Neural cell (in vitro differentiated cells): Measurements from ENCODE around the gene ASCL2. TPM values are rescaled to one million over a fixed set of nuclear protein-coding genes. Genes with fewer than 3 reads are reported as not detected.

Experiments used
- H2AFZ ChIP-seq: fragments of 200-600, 300-800 bp; sonication (generic), shearing (Covaris generic); 2 replicates; pipeline ENCODE4 v1.6.0; 2014; ENCODE audit warnings: low read depth, mild to moderate bottlenecking, antibody characterized with exemption, low read length, moderate library complexity
- H3F3A ChIP-seq: fragments of 200-600 bp; shearing (Covaris generic); 2 replicates; pipeline ENCODE4 v1.6.1; 2016; ENCODE audit warnings: mild to moderate bottlenecking, moderate library complexity, mixed read lengths, antibody characterized with exemption, low read length; ENCODE audit not compliant: insufficient read depth, poor library complexity, severe bottlenecking
- H3K27ac ChIP-seq: fragments of 200-600, 300-800 bp; sonication (generic), shearing (Covaris generic); 2 replicates; pipeline ENCODE4 v1.5.1; 2014; ENCODE audit warnings: mild to moderate bottlenecking, low read length, moderate library complexity
- H3K27me3 ChIP-seq: fragments of 300-800, 200-600 bp; sonication (generic), shearing (Covaris generic); 2 replicates; pipeline ENCODE4 v1.6.0; 2014; ENCODE audit warnings: mild to moderate bottlenecking, low read depth, low read length, moderate library complexity; ENCODE audit not compliant: insufficient read depth
- H3K36me3 ChIP-seq: fragments of 300-800, 200-600 bp; sonication (generic), shearing (Covaris generic); 2 replicates; pipeline ENCODE4 v1.5.1; 2014; ENCODE audit warnings: mild to moderate bottlenecking, antibody characterized with exemption, low read length, moderate library complexity; ENCODE audit not compliant: insufficient read depth
- H3K4me2 ChIP-seq: fragments of 300-800, 200-600 bp; sonication (generic), shearing (Covaris generic); 2 replicates; pipeline ENCODE4 v1.6.0; 2014; ENCODE audit warnings: mild to moderate bottlenecking, low read length
- H3K4me3 ChIP-seq: fragments of 300-800, 200-600 bp; sonication (generic), shearing (Covaris generic); 2 replicates; pipeline ENCODE4 v1.5.1; 2014; ENCODE audit warnings: mild to moderate bottlenecking, low read length, moderate library complexity
- H3K79me2 ChIP-seq: fragments of 200-600 bp; shearing (Covaris generic); replicated peaks from 2 replicates; pipeline ENCODE4 v1.6.0; 2014; ENCODE audit warnings: mild to moderate bottlenecking, low read length, moderate library complexity; ENCODE audit not compliant: insufficient read depth
- H3K9ac ChIP-seq: fragments of 300-800, 200-600 bp; sonication (generic), shearing (Covaris generic); 2 replicates; pipeline ENCODE4 v1.6.1; 2016; ENCODE audit warnings: mild to moderate bottlenecking, low read length, mixed read lengths
- H3K9me2 ChIP-seq: fragments of 200-600 bp; shearing (Covaris generic); 2 replicates; pipeline ENCODE4 v1.6.1; 2016; ENCODE audit warnings: mild to moderate bottlenecking, low read length, mixed read lengths; ENCODE audit not compliant: insufficient read depth
- H3K9me3 ChIP-seq: fragments of 200-600, 300-800 bp; sonication (generic), shearing (Covaris generic); 2 replicates; pipeline ENCODE4 v1.6.1; 2016; ENCODE audit warnings: mild to moderate bottlenecking, mixed run types, low read length, moderate library complexity, mixed read lengths
- H4K20me1 ChIP-seq: fragments of 200-600 bp; shearing (Covaris generic); 2 replicates; pipeline ENCODE4 v1.6.1; 2016; ENCODE audit warnings: mild to moderate bottlenecking, mixed run types; ENCODE audit not compliant: insufficient read depth
- EP300 ChIP-seq: fragments of 450-650 bp; conservative IDR thresholded peaks from 2 replicates; pipeline ENCODE4 v1.6.1; 2014; ENCODE audit warnings: antibody characterized with exemption, mild to moderate bottlenecking, moderate library complexity; ENCODE audit not compliant: poor library complexity, severe bottlenecking
- EZH2 ChIP-seq: fragments of 200-600, 300-800 bp; shearing (Covaris generic), sonication (generic); IDR thresholded peaks from 2 replicates; pipeline ENCODE4 v1.6.1; 2014; ENCODE audit warnings: antibody characterized with exemption, low read length, borderline replicate concordance, mild to moderate bottlenecking; ENCODE audit not compliant: insufficient read depth, poor library complexity, severe bottlenecking
- MXI1 ChIP-seq: fragments of 450-650 bp; conservative IDR thresholded peaks from 2 replicates; pipeline ENCODE4 v1.6.1; 2014; ENCODE audit warnings: antibody characterized with exemption, mild to moderate bottlenecking; ENCODE audit not compliant: poor library complexity, severe bottlenecking
- POLR2AphosphoS5 ChIP-seq: IDR thresholded peaks from 2 replicates; pipeline ENCODE4 v1.6.1; 2012
- RAD21 ChIP-seq: fragments of 450-650 bp; conservative IDR thresholded peaks from 2 replicates; pipeline ENCODE4 v1.6.1; 2014; ENCODE audit warnings: antibody characterized with exemption, mild to moderate bottlenecking, moderate library complexity
- SMC3 ChIP-seq: fragments of 450-650 bp; conservative IDR thresholded peaks from 2 replicates; pipeline ENCODE4 v1.6.1; 2014; ENCODE audit warnings: antibody characterized with exemption, mild to moderate bottlenecking, moderate library complexity; ENCODE audit not compliant: poor library complexity
- TAF1 ChIP-seq: IDR thresholded peaks from 2 replicates; pipeline ENCODE4 v1.6.1; 2012; ENCODE audit warnings: low read depth
- polyA plus RNA-seq: library from polyadenylated mRNA; depleted of rRNA; stranded (reverse); fragments of >200 nt; gene quantifications from 2 replicates; pipeline ENCODE4 v1.2.3, GENCODE V29; 2014
- TF ChIP-seq, protein P1 (sequence below): IDR thresholded peaks from 2 replicates; pipeline ENCODE4 v1.6.1; 2012; ENCODE audit warnings: borderline replicate concordance
- TF ChIP-seq, protein P2 (sequence below): fragments of 450-650 bp; IDR thresholded peaks from 2 replicates; pipeline ENCODE4 v1.5.1; 2014; ENCODE audit warnings: antibody characterized with exemption, mild to moderate bottlenecking, moderate library complexity; ENCODE audit not compliant: poor library complexity, severe bottlenecking

Gene ASCL2
- polyA plus RNA-seq, 1 donor from 2014 or later: not detected

DNA sequence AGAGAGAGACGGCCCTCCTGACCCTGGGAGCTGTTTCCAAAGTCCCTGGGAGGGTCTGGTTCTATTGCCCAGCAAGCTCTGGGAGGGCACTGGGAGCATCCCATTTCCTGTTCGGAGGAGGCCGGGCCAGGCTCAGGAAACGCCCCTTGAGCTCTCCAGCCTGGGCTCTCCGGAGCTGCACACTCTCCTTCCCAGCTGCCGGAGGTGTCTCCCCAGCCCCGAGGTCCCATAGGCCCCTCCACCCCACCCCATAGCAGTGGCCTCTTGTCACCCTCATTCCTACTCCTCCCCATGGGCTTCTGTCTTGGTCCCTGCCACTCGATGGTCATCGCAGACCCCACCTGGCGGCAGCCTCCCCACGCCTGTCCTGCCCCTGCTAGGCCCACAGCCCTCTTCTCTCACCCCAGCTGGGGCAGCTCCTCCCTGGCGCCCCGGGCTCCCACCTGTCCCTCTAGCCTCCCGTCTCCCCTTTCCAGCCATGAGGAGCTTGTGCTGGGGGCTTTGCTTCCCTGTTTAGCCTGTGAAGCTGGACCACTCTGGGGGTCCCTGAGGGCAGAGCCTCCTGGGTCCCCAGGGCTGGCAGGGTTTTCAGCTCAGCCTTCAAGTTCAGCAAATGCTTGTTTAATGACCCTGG lies 34.2 kb upstream of the ASCL2 start:
- no peaks in the 10 kb centered on the region for H3K36me3 ChIP-seq
- H3K27ac ChIP-seq: no peak overlapping the region
- H3K4me2 ChIP-seq: no peak overlapping the region
- no peak overlapping the region for H3K9ac ChIP-seq
- TF ChIP-seq MXI1 (no peak), RAD21 (no peak), POLR2AphosphoS5 (no peak), SMC3 (no peak), EP300 (no peak), EZH2 (no peak), TAF1 (no peak)
- TF ChIP-seq, protein P1, sequence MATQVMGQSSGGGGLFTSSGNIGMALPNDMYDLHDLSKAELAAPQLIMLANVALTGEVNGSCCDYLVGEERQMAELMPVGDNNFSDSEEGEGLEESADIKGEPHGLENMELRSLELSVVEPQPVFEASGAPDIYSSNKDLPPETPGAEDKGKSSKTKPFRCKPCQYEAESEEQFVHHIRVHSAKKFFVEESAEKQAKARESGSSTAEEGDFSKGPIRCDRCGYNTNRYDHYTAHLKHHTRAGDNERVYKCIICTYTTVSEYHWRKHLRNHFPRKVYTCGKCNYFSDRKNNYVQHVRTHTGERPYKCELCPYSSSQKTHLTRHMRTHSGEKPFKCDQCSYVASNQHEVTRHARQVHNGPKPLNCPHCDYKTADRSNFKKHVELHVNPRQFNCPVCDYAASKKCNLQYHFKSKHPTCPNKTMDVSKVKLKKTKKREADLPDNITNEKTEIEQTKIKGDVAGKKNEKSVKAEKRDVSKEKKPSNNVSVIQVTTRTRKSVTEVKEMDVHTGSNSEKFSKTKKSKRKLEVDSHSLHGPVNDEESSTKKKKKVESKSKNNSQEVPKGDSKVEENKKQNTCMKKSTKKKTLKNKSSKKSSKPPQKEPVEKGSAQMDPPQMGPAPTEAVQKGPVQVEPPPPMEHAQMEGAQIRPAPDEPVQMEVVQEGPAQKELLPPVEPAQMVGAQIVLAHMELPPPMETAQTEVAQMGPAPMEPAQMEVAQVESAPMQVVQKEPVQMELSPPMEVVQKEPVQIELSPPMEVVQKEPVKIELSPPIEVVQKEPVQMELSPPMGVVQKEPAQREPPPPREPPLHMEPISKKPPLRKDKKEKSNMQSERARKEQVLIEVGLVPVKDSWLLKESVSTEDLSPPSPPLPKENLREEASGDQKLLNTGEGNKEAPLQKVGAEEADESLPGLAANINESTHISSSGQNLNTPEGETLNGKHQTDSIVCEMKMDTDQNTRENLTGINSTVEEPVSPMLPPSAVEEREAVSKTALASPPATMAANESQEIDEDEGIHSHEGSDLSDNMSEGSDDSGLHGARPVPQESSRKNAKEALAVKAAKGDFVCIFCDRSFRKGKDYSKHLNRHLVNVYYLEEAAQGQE: no peak
- TF ChIP-seq, protein P2, sequence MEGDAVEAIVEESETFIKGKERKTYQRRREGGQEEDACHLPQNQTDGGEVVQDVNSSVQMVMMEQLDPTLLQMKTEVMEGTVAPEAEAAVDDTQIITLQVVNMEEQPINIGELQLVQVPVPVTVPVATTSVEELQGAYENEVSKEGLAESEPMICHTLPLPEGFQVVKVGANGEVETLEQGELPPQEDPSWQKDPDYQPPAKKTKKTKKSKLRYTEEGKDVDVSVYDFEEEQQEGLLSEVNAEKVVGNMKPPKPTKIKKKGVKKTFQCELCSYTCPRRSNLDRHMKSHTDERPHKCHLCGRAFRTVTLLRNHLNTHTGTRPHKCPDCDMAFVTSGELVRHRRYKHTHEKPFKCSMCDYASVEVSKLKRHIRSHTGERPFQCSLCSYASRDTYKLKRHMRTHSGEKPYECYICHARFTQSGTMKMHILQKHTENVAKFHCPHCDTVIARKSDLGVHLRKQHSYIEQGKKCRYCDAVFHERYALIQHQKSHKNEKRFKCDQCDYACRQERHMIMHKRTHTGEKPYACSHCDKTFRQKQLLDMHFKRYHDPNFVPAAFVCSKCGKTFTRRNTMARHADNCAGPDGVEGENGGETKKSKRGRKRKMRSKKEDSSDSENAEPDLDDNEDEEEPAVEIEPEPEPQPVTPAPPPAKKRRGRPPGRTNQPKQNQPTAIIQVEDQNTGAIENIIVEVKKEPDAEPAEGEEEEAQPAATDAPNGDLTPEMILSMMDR: no peak
- no peaks in the 10 kb centered on the region for H3K27me3 ChIP-seq
- H3K9me2 ChIP-seq: no peaks in the 10 kb centered on the region
- no peaks in the 10 kb centered on the region for H4K20me1 ChIP-seq
- no peaks in the 10 kb centered on the region for H3F3A ChIP-seq
- no peak overlapping the region for H2AFZ ChIP-seq
- H3K79me2 ChIP-seq: no peaks in the 10 kb centered on the region
- no peak overlapping the region for H3K4me3 ChIP-seq
- no peaks in the 10 kb centered on the region for H3K9me3 ChIP-seq

DNA sequence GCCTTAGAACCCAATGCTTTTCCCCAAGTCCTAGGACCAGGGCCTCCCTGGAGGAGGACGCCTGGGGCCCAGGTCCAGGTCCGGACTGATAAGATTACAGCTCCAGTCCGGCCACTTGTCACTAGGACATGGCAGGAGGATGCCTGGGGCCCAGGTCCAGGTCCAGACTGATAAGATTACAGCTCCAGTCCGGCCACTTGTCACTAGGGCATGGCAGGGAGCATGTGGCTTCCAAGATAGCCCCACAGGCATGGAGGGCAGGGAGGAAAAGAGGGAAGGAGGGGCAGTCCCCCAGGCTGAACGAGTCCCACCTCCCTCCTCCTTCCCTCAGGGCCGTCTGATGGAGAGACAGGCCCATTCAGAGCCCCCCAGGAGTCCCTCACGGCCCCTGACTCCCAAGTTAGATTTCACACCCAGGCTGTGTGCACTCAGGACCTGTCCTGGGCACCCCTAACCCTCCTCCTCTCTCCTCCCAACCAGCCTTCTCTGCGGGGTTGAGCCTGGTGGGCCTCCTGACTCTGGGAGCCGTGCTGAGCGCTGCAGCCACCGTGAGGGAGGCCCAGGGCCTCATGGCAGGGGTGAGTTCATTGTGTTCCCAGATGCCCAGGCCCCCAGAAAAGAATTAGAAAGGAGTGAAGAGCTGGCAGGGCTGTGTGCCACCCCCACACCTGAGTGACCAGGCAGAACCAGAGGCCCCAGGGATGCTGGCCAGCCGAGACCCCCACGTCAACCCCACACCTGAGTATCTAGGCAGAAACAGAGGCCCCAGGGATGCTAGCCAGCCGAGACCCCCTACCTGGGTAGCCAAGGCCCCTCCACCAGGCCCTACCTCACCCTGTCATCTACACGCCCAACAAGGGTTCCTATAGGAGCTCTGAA lies 33.5 kb upstream of the ASCL2 start:
- Histone ChIP-seq H4K20me1 (no peaks in the 10 kb centered on the region), H3K4me2 (no peak overlapping the region), H3K79me2 (no peaks in the 10 kb centered on the region), H3K4me3 (no peak overlapping the region), H3K27ac (no peak overlapping the region), H3K9ac (no peak overlapping the region), H3K9me3 (no peaks in the 10 kb centered on the region), H3F3A (no peaks in the 10 kb centered on the region), H3K27me3 (no peaks in the 10 kb centered on the region), H3K36me3 (no peaks in the 10 kb centered on the region), H3K9me2 (no peaks in the 10 kb centered on the region), H2AFZ (no peak overlapping the region)
- TF ChIP-seq, protein P1: no peak
- TF ChIP-seq EZH2 (no peak), EP300 (no peak), TAF1 (no peak), MXI1 (no peak), SMC3 (no peak), POLR2AphosphoS5 (no peak)
- TF ChIP-seq, protein P2: no peak
